ENCODE measurements around the gene MYH11.

- no peak for TF ChIP-seq POLR2AphosphoS5 (IDR thresholded peaks at IDR 0.05; ENCODE audit: low read depth)
- no peak for TF ChIP-seq CREB1 (CRISPR knock-in tag; IDR thresholded peaks at IDR 0.05; ENCODE audit: low read depth)
- TF ChIP-seq CTCF (conservative IDR thresholded peaks at IDR 0.05; ENCODE audit: low read depth in 2 of 2), result no peak
- TF ChIP-seq EZH2 (IDR thresholded peaks at IDR 0.05; ENCODE audit: low read depth, unreplicated experiment), result no peak
- no peak for TF ChIP-seq EZH2phosphoT487 (IDR thresholded peaks at IDR 0.05; ENCODE audit: unreplicated experiment)
- TF ChIP-seq STAT1 (IDR thresholded peaks at IDR 0.05; ENCODE audit: unreplicated experiment), result no peak
- TF ChIP-seq, protein P1, sequence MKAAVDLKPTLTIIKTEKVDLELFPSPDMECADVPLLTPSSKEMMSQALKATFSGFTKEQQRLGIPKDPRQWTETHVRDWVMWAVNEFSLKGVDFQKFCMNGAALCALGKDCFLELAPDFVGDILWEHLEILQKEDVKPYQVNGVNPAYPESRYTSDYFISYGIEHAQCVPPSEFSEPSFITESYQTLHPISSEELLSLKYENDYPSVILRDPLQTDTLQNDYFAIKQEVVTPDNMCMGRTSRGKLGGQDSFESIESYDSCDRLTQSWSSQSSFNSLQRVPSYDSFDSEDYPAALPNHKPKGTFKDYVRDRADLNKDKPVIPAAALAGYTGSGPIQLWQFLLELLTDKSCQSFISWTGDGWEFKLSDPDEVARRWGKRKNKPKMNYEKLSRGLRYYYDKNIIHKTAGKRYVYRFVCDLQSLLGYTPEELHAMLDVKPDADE (IDR thresholded peaks at IDR 0.05), result no peak
Measured at GRCh38 chr16:15677447-15677846, 179.4 kb downstream of the MYH11 start.
